Inferior parietal cortex (tissue), 1 donor: ENCODE measurements around the gene PPP2R5C.
"Not testable (repeated sequence)": the region's sequence is repeated elsewhere in the genome, so short reads cannot be mapped to it uniquely, and the experiment has no call there.

Experiments
- DNase-seq: peaks from one replicate; pipeline ENCODE4 v3.0.0-alpha.2; 2016; ENCODE audit errors: extremely low spot score

PPP2R5C gene

GRCh38 chr14:101761032-101761880 lies at the start of gene PPP2R5C:
PPP2R5C (plus strand) TSS chr14:101761709; CDS start chr14:101761894, 185 bp downstream.
- no peak for DNase-seq

- DNase-seq: not testable (repeated sequence)
Observed at GRCh38 chr14:101711857-101712233, 49.7 kb upstream of the PPP2R5C start.

- not testable (repeated sequence) for DNase-seq
Observed at GRCh38 chr14:101712341-101712740, 49.2 kb upstream of the PPP2R5C start.

GRCh38 chr14:101713091-101713490 lies 48.4 kb upstream of the PPP2R5C start:
- not testable (repeated sequence) for DNase-seq

- no peak for DNase-seq
Observed at GRCh38 chr14:101713621-101714349, 47.7 kb upstream of the PPP2R5C start.

- no peak for DNase-seq
Observed at GRCh38 chr14:101714394-101714793, 47.1 kb upstream of the PPP2R5C start.

- DNase-seq: no peak
Observed at GRCh38 chr14:101715210-101716076, 46.1 kb upstream of the PPP2R5C start.

- no peak for DNase-seq
Observed at GRCh38 chr14:101716077-101716950, 45.2 kb upstream of the PPP2R5C start.

GRCh38 chr14:101716956-101717662 lies 44.4 kb upstream of the PPP2R5C start:
- DNase-seq: no peak

GRCh38 chr14:101717663-101718490 lies 43.6 kb upstream of the PPP2R5C start:
- no peak for DNase-seq

GRCh38 chr14:101719045-101719645 lies 42.4 kb upstream of the PPP2R5C start:
- no peak for DNase-seq

GRCh38 chr14:101719708-101720107 lies 41.8 kb upstream of the PPP2R5C start:
- no peak for DNase-seq

GRCh38 chr14:101721111-101721510 lies 40.4 kb upstream of the PPP2R5C start:
- DNase-seq: no peak

GRCh38 chr14:101721951-101722661 lies 39.4 kb upstream of the PPP2R5C start:
- DNase-seq: no peak

GRCh38 chr14:101723061-101723595 lies 38.4 kb upstream of the PPP2R5C start:
- no peak for DNase-seq

GRCh38 chr14:101725652-101726051 lies 35.9 kb upstream of the PPP2R5C start:
- not testable (repeated sequence) for DNase-seq

- DNase-seq: no peak
Observed at GRCh38 chr14:101726295-101726953, 35.1 kb upstream of the PPP2R5C start.

- no peak for DNase-seq
Observed at GRCh38 chr14:101726954-101727302, 34.6 kb upstream of the PPP2R5C start.
